Tibial nerve (tissue), 3 donors: ENCODE measurements around the gene PRORP.

Source experiments
- POLR2A ChIP-seq, 2 donors: fragments of 450-650 bp; IDR thresholded peaks; one replicate each; pipeline ENCODE4 v1.6.1; 2017; ENCODE audit warnings: antibody characterized with exemption in 2 of 2, mild to moderate bottlenecking in 2 of 2, moderate library complexity in 2 of 2
- TF ChIP-seq, protein P1 (sequence below), 5 experiments: fragments of 200-600 bp in 3 of 5; fragments of 450-650 bp in 2 of 5; sonication (generic) in 3 of 5; IDR thresholded peaks; one replicate each; pipeline ENCODE4 v1.5.1; 2016 to 2019; ENCODE audit warnings: antibody characterized with exemption in 5 of 5, mild to moderate bottlenecking in 3 of 5, moderate library complexity in 2 of 5

DNA sequence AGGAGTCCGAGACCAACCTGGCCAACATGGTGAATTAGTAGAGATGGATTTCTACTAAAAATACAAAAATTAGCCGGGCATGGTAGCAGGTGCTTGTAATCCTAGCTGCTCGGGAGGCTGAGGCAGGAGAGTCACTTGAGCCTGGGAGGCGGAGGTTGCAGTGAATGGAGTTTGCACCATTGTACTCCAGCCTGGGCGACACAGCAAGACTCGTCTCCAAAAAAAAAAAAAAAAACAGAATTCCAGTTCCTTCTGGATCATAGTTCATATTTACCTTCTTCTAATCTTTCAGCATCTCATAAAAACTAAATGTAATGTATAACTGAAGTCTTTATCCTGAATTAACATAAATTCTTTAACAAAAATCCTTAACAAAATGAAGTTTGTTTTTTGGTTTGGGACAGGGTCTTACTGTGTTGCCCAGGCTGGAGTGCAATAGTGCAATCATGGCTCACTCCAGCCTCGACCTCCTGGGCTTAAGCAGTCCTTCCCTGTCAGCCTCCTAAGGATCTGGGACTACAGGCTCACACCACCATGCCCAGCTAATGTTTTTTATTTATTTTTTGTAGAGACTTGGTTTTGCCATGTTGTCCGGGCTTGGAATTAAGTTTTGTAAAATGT is 38.7 kb upstream of the PRORP start:
- TF ChIP-seq, protein P1, sequence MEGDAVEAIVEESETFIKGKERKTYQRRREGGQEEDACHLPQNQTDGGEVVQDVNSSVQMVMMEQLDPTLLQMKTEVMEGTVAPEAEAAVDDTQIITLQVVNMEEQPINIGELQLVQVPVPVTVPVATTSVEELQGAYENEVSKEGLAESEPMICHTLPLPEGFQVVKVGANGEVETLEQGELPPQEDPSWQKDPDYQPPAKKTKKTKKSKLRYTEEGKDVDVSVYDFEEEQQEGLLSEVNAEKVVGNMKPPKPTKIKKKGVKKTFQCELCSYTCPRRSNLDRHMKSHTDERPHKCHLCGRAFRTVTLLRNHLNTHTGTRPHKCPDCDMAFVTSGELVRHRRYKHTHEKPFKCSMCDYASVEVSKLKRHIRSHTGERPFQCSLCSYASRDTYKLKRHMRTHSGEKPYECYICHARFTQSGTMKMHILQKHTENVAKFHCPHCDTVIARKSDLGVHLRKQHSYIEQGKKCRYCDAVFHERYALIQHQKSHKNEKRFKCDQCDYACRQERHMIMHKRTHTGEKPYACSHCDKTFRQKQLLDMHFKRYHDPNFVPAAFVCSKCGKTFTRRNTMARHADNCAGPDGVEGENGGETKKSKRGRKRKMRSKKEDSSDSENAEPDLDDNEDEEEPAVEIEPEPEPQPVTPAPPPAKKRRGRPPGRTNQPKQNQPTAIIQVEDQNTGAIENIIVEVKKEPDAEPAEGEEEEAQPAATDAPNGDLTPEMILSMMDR (IDR thresholded peaks at IDR 0.05) = no peak
- TF ChIP-seq POLR2A (IDR thresholded peaks at IDR 0.05) = no peak
